Right kidney (tissue), 1 donor: ENCODE measurements around the gene APOD.

ENCODE experiments used
- DNase-seq: peaks from one replicate; pipeline ENCODE4 v3.0.0-alpha.2; 2016

Gene APOD

DNA sequence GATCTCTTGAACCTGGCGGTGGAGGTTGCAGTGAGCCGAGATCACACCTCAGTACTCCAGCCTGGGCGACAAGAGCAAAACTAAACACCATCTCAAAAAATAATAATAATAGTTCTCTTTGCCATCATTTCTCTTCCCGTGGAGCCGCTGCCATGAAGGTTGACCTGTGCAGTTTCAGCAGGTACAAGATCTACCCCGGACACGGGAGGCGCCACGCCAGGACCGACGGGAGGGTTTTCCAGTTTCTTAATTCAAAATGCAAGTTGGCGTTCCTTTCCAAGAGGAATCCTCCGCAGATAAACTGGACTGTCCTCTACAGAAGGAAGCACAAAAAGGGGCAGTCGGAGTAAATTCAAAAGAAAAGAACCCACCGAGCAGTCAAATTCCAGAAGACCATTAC lies 29.3 kb downstream of the APOD start:
- DNase-seq: no peak

GRCh38 chr3:195553268-195553667 lies 30.5 kb downstream of the APOD start:
- DNase-seq: no peak

GRCh38 chr3:195551381-195551978 lies 32.3 kb downstream of the APOD start:
- peak; percentile 13 for DNase-seq

GRCh38 chr3:195550723-195551122 lies 33.0 kb downstream of the APOD start:
- DNase-seq: no peak

- peak; percentile 24 for DNase-seq
Measured at GRCh38 chr3:195549931-195550519, 33.7 kb downstream of the APOD start.

DNA sequence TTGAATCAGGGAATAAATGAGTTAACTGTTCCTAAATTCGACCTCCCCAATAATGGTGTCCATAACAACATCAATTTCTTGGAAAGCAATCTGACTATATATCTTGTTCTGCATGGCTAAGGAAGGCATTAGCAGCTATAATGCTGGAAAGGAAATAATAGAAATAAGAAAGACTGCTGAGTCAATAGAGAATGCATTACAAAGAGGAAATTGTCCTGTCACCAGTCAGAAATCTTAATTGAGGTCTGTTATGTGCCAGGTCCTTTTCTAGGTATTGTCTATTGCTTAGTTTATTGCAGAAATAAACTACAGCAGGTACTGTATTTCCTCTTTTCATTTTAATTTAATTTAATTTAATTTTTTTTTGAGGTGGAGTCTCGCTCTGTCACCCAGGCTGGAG lies 34.8 kb downstream of the APOD start:
- no peak for DNase-seq

DNA sequence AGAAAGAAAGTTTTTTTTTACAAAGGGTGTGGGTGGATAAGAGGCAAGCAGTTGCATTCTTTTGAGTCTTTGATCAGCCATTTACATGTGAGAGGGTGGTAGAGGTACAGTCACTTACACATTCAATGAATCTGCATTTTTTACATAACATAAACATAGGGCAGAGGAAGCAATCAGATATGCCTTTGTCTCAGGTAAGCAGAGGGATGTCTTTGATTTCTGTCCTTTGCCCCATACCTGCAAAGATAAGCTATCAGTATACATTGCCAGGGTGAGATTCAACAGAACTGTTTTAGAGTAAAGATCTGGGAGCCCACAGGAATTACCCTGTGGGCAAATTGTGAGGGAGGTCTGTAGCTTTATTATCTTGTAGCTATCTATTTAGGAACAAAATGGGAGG lies 35.2 kb downstream of the APOD start:
- no peak for DNase-seq

GRCh38 chr3:195548006-195548405 lies 35.7 kb downstream of the APOD start:
- no peak for DNase-seq

DNA sequence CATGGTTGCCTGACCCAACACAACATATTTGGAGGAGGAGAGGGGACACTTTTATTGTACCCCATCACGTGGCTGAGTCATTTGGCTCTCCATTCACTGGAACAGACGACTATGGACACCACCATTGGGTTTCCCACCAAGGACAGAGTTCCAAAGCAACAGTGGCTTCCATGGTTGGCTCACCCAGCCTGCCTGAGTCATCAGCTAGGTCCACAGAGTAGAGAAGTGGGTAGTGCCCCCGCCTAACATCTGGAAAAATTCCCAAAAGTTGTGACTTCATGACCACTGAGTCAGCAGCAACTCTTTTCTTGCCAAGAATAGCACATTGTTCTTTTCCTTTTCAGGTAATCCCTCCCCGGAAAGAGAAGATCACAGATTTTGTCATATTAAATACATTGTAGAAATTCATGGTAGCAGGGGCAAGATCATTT lies 37.6 kb downstream of the APOD start:
- no peak for DNase-seq

GRCh38 chr3:195544634-195545033 lies 39.1 kb downstream of the APOD start:
- no peak for DNase-seq

DNA sequence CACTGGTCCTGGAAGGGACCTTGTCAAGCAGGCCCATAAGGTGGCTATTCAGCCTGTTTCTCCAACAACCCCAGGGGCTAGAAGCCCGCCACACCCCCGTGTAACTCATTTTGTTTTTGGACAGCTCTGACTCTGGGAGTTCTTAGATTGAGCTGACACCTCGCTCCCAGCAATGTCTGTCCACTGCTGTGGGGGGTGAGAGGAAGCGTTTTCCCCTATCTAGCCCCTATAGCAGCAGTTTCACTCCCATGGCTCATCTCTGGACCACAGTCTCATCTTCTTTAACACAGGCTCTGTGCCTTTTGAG lies 39.6 kb downstream of the APOD start:
- no peak for DNase-seq

GRCh38 chr3:195543500-195544229 lies 40.1 kb downstream of the APOD start:
- DNase-seq: peak; percentile 90

GRCh38 chr3:195542698-195543499 lies 40.8 kb downstream of the APOD start, which contains the start of gene PPP1R2:
Gene PPP1R2 (minus strand): TSS chr3:195543325. CDS start chr3:195543025, 300 bp downstream.
- DNase-seq: peak; percentile 95

- no peak for DNase-seq
Measured at GRCh38 chr3:195542316-195542697, 41.4 kb downstream of the APOD start.

GRCh38 chr3:195540511-195540910 lies 43.2 kb downstream of the APOD start:
- no peak for DNase-seq

DNA sequence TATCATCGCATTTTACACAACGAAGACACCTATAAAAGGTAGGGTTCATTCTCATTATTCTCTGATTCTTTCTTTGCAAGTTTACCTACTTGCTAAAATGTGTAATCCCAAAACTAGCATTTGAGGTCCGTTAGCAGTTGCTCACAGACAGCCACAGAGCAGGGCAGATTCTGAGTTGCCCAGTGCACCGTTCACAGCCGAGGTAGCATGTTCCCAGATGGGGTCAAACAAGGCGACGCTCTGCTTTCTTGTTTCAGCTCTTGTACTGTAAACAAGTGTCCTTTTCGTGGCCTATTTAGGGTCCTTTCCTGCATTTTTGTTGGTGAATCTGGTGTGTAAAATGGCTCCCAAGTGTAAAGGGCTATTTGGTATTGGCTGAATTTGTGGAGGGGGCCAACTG lies 43.7 kb downstream of the APOD start:
- DNase-seq: no peak

DNA sequence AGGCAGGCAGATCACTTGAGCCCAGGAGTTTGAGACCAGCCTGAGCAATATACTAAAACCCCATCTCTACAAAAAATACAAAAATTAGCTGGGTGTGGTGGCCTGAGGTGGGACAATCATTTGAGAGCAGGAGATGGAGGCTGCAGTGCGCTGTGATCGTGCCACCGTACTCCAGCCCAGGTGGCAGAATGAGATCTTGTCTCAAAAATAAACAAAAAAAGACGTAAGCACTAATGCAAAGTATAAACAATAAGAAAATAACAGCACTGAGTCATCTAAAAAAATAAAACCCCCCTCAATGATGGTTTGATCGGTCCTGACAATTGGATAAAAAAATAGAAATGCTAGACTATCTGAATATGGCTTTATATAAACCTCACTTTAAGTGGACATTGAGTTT lies 44.3 kb downstream of the APOD start:
- DNase-seq: no peak

- DNase-seq: no peak
Measured at GRCh38 chr3:195537995-195538394, 45.7 kb downstream of the APOD start.

DNA sequence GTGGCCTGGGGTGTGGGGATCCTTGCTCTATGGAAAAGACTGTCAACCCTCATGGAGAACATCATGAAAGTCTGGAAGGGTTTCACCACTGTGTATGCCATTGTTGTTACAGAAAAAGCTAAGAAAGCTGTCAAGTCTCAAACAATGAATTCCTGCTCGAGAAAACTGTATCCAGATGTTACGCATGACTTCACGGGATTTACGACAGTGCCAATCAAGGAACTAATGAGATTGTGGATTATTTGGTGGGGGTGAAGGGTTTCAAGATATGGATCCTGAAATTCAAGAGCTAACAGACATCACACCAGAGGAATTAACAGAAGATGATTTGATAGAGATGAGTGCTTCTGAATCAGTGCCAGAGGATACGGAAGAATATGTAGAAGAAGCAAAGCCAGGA lies 48.4 kb downstream of the APOD start:
- no peak for DNase-seq

- no peak for DNase-seq
Measured at GRCh38 chr3:195532834-195533233, 50.9 kb downstream of the APOD start.

DNA sequence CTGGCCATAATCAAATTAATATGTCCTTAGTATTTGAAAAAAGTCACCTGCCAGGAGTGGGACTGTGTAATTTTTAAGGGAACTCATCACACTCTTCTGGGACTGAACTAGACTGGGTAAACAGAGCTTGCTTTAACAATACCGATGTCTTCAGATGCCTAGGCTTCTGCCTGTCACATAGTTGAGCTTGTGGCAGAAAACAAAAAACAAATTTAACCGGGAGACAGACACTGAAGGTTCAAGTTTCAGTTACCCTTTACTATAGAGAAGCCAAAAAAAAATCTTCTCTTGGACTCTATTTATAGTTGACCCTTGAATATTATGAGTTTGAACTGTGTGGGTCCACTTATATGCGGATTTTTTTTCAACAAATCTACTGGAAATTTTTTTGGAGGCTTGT lies 51.4 kb downstream of the APOD start:
- DNase-seq: no peak

DNA sequence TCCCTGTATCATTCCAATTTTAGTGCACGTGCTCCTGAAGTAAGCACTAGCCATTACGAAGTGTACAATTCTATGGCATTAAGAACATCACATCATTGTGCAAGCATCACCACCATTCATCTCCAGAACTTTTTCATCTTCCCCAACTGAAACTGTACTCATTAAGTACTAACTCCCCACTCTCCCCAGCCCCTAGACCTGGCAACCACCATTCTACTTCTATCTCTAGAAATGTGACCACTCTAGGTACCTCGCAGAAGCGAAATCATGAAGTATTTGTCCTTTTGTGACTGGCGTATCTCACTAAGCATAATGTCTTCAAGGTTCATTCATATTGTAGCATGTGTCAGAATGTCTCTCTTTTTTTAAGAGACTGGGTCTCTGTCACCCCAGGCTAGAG lies 52.1 kb downstream of the APOD start:
- DNase-seq: no peak

- DNase-seq: no peak
Measured at GRCh38 chr3:195526492-195526891, 57.2 kb downstream of the APOD start.
